NCI-H2196 treated with DMSO at 0.1 percent for 48 hours (cell line): ENCODE data around the gene CCDC33.
"Not testable (repeated sequence)": the region's sequence is repeated elsewhere in the genome, so short reads cannot be mapped to it uniquely, and the experiment has no call there.

Experiments
- DNase-seq: peaks from one replicate; lab custom pipeline; 2025; ENCODE audit not compliant: unreplicated experiment; lab: John Stamatoyannopoulos, UW

The CCDC33 gene

DNA sequence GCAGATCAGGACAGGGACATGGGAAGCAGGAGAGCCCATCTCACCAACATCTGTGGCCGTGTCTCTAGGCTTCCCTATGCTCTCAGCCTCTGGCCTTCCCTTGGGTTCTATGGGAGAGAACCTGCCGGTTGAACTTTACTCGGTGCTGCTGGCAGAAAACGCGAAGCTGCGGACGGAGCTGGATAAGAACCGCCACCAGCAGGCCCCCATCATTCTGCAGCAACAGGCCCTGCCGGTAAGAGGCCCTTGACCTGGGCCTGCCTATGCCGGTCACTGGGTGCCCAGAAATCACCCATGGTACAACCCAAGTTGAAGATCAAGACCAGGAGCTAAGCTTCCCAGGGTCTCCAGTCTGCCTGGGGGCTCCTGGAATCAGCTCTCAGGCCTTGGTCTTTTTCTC, 96.5 kb downstream of the CCDC33 start:
- DNase-seq: no peak

DNA sequence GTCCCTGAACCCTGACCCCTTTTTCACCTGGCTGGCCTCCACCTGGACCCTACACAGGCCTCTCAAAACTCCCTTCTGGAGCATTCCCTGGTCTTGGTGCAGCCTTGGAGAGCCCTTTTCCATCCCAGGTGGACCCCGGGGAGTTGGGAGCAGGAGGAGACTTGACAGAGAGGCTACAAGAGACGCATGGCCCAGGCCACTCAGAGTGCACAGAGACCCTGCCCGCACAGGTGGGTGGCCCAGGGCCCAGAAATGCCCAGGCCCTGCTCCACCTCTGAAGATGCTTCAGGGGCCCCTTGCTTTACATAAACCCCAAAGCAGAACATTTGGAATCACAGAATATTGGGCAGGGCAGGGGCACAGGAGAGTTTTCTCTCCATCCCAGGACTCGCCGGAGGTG, 97.0 kb downstream of the CCDC33 start:
- DNase-seq: no peak

DNA sequence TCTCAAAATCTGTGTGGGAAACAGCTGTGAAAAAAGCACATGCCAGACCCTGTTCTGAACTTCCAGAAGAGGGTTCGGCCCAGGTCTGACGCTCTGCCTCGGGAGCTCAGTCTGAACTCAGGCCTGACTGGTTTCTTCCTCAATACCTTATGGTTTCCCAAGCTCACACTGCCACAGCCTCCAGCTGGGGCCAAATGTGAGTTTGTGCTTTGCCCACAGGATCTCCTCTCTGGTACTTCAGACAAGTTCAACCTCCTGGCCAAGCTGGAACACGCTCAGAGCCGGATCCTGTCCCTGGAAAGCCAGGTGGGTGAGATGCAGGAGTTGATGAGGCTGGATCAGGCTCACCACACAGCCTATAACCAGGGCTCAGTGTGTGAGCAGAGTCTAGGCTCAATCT, 97.5 kb downstream of the CCDC33 start:
- no peak for DNase-seq

DNA sequence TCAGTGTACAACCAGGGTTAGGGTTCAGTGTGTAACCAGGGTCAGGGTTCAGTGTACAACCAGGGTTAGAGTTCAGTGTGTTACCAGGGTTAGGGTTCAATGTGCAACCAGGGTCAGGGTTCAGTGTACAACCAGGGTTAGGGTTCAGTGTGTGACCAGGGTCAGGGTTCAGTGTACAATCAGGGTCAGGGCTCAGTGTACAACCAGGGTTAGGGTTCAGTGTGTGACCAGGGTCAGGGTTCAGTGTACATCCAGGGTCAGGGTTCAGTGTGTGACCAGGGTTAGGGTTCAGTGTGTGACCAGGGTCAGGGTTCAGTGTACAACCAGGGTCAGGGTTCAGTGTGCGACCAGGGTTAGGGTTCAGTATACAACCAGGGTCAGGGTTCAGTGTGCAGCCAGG, 98.0 kb downstream of the CCDC33 start:
- DNase-seq: no peak

DNA sequence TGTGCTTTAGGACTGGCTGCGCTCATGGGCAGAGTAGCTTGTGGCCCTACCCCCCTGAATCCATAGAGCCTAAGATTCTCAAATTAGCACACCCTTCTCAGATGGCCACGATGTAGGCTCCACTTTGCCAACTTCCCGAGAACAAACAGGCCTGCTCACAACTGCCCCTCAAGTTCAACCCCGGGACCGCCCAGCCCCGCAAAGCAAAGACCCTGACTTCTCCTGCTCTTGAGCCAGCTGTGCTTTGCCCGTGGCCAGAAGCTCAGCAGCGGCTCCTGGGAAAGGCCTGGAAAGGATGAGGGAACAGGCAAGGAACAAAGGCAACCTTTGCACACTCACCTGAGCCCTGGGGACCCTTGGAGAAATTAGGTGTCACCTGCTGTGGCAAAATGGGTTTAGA, 99.3 kb downstream of the CCDC33 start:
- no peak for DNase-seq

DNA sequence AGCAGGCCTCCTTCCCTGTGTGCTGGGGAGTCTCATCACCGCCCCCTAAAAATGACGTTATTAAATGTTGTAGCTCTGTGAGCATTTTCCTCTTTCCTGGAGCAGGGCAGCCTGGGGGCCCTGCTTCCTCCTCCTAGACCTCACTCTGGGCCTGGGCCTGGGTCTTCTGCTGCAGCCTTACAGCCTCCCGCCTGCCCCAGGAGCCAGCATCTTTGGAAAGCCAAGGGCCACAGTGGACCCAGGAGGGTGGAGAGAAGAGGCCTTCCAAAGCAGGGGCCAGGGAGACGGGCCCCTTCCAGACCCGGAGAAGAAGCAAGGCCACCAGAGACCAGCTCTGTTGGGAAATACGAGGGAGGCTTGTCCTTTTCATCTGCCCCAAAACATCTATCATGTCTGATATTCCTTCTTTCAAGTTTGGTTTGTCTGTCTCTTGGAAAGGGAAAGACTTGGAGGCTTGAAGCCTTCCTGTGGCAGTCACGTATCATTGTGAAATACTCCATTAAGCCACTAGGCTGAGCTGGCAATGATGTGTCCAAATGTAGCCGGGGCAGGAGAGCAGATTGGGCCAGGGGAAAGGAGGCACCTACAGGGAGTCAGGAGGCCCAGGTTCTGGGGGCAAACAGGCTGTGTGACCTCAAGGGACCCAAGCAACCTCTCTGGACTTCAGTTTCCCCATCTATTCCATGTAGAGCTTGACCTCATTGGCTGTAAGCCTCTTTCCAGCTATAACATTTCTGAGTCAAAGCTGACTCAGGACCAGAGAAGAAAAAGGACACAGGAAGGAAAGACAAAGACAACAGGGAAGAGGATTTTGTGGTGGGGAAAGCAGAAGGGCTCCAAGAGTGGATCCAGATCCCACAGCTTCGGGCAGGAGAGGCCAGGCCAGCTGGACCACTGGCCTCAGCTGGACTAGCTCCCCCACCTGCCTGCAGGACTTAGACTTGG, 100.2 kb downstream of the CCDC33 start:
- no peak for DNase-seq

DNA sequence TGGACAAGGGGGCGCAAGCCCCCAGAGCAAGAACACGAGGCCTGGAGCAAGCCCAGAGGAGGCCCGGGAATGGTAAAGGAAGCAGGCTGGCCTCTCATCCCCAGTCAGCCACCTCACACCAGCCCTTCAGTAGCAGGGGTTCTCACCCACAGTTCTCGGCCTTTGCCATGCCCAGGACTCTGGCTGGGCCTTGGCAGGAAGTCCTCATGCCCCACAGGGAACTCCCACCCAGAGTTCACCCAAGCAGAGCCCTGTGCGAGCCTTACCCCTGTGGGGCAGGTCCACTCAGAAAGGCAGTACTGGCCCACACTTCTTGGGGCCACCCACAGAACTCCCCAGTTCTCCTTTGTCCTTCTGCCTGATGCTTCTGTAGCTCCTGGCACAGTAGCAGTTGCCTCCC, 101.0 kb downstream of the CCDC33 start:
- DNase-seq: no peak

DNA sequence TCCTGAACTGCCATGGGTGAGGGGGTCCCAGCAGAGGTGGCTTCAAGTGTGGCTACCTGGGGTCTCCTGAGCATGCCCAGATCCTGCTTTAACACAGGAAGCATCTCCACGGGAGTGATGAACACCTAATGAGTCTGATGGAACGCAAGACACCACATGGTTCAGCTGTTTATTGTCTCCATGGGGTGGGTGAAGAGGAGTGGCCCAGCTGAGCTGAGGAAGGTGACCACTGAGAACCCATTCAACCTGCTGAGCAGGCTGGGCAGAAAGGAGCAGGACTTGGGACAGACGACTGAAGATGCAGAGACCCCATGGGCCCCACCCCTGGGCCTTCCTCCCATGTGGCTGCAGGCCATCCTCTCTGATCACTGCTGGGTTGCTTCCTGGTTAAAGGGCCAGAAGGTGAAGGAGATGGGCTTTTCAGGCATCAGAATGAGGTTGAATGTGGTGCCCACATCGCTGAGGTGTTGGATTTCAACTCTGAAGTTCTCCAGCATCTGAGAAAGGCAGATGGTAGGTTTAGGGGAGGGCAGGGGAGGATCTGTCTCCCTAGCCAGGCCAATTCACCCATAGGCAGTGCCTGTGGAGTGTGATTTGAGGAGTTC, 101.6 kb downstream of the CCDC33 start:
- no peak for DNase-seq

DNA sequence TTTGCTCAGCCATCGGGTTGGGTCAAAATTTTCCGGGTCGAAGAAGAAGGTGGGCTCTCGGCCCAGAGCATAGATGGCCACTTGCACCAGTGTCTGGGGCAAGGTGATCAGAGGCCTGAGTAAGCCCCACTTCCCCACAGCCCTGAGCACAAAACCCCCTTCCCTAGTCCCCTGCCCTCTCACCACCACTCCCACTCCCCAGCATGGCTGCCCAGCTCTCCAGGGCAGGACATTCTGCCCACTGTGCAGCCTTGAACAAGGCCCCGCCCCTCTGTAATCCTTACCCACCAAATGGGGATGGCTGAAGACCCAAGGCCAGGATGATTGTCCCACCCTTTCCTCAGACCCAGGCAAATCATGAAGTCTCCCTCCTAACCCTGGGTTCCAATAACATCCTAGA, 102.5 kb downstream of the CCDC33 start:
- no peak for DNase-seq

DNA sequence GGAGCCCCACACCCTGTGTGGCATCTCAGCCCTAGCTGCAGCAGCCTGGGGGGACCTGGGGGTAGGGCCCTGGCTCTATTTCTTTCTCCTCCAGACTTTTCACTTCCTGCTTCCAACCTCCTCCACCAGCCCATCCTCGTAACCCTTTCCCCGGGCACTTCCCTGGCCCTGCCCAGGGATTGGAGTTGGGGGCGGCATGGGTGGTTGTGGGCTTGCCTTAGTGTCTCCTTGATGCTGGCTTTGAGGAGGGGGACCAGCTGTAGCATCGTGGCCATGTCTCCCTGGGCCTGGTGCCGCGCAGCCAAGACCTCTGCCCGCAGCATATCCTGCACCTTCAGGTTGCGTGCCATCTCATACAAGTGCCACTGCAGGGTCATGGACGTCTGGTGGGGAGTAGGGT, 103.2 kb downstream of the CCDC33 start:
- no peak for DNase-seq

DNA sequence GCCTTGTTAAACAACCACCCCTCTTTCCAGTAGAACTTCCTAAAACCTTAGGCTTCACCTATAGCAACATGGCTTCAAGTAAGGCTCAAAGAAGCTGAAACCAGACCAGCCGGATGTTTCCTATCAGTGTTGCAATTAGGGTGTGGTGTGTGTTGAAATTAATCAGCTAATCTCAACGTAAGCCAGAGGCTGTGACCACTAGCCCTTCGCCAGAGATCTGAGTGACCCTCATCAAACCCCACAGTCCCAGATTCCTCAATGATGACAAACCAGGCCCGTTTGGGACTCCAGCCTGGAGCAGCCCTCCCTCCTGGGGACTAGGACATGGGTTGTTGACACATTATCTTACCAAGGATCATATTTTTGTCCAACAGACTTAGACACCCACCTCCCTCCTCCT, 104.0 kb downstream of the CCDC33 start:
- no peak for DNase-seq

DNA sequence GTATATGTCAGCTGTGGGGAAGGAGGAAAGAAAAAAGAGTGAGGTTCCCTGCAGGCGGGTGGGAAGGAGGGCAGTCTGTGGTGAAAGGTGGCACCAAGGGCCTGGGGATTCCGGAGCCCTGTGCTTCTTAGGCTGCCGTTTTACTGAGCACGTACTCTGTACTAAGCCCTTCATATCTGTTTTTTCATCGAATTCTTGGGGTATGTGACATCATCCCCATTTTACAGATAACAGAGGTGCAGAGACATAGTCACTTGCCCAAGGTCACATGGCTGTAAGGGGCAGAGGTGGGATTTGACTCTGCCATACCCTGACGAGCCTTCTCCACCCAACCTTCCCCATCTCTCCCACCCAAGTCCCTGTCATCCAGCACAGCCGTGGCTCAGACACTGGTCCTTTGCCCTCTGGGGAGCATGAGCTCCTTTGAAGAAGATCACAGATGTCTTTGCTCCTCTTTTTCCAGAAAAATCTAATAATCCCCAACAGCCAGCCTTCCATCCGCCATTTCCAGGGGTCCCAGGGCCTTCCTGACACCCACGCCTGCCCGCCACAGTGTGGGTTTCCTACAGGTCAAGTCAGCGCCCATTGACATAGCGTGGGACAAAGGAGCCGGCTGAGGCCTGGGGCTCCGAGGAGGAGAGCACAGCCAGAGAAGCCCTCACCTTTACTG, 107.1 kb downstream of the CCDC33 start:
- DNase-seq: no peak

DNA sequence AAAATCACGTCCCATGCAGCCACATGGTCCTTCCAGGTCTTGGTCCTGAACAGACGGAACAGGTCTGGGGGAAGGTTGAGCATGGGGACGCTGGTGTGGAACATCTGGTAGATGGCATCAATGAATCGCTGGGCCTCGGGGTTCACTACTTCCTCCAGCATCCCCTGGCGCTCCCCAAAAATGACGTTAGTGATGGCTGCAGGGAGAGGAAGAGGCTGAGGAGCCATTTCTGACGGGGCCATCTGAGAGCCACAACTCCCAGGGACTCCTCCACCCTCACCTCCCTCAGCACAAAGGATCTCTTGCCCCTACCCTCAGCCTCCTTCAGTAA, 107.6 kb downstream of the CCDC33 start:
- no peak for DNase-seq

DNA sequence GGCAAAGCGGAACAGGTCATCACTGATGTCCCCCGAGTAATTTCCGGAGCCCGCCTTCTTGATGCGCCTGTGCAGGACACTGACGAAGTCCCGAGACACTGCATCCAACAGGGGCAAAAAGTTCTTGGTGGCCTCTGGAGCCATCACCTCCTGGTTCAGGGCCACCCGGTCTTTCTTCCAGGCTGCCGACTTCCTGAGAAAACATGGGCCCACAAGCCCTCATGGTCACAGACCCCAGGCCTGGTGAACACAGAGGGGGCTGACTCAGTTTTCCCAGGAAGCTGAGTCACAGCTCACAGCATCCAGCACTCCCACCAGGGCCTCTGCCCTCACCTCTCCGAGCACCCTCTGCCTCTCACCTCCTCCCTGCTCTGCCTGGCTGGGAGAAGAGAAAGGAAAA, 108.9 kb downstream of the CCDC33 start:
- DNase-seq: no peak

DNA sequence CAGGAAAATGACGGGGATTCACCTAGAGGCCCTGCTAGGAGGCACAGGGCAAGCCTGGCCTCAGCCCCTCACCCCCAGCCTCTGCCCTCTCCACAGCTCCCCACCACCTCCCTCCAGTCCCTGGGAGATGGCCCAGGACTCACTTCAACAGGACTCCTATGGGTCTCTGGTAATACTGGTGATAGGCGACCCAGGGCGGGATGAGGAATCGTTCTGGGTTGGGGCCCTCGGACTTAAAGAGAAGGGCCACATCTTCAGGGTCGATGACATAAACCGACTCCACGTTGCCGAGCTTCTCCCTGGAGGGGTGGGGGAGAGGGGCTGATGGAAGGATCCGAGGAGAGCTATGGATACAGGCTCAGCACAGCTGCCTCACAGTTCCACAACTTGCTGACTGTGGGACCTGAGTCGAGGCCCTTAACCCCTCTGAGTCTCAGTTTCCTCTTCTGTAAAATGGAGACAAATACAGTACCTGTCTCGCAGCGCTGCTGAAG, 111.7 kb downstream of the CCDC33 start:
- DNase-seq: no peak

DNA sequence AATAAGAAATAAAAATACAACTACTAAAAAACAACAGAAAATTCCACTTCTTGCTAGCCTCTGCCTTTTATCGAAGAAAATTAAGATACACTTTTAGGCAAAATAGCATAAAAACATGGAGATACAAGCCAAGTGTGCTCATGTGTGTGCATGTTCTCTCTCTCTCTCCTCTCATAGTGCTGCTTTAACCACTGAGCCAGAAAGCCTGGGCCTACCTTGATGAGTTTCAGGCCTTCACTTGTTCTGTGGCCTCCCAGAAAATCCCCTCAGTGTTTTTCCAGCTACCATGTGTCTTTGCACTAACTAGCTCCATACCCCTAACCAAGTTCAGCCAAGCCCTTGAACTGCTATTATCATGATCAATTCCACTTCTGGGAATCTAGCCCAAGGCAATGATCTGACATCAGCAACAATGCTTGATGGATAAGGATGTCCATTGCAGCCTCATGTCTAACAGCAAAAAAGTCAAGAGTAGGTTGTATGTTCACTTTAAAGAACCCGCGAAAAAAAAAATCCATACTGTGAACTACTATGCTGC, 113.2 kb downstream of the CCDC33 start:
- no peak for DNase-seq

DNA sequence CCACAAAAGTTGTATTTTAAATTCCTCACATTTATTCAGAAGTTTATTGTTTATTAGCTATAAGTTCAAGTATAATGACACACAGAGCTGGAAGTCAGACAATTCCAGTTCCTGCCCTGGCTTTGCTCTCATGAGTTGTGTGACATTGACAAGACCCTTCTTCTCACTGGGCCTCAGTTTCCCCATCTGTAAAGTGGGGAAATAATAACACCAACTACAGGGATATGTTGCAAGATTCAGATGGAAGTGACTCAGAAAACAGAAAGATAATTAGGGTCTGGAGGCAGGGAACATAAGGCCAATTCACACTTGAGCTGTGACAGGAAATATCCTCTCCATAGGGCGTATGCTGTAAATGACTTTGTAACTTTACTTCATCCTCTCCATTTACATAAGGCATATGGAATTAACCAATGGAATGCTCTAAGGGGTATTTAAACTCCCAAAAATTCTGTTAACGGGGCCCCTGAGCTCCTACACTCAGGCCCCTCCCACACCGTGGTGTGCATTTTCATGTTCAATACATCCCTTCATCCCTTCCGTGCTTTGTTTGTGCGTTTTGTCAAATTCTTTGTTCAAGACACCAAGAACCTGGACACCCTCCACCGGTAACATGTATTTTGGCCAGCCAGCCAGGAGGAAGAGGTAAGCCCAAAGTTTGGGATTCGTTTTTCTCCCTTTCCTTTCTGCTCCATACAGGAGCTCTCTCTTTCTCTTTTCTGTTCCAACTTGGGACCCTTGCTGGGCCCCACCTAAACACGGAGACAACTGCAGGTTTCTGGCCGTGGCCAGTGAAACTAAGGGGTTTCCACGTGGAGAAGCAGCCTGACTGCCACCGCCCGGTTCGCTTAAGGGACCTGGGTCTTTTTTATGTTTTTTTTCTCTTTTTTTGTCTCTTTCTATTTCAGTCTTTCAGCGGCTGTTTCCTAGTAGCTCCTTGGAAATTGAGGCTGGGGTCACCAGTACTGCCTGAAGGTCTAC, 114.5 kb downstream of the CCDC33 start:
- DNase-seq: no peak

DNA sequence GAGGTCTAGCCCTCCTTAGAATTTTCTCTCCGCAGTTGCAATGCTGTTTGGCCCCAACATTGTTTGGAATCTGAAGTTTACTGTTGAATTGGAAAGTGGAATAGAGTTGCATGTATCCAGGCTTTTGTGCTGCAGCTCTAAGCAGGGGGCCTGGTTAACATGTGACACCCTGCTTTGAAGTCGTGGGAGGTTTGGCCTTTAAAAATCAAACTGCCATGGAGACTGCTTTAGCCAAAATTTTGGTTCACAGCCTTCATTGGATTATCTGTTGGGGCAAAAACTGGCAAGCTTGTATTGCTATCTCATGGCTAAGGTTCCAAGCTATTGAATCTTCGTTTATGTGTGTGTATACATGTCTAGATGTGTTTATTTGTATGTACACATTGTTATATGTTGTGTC, 115.5 kb downstream of the CCDC33 start:
- no peak for DNase-seq

DNA sequence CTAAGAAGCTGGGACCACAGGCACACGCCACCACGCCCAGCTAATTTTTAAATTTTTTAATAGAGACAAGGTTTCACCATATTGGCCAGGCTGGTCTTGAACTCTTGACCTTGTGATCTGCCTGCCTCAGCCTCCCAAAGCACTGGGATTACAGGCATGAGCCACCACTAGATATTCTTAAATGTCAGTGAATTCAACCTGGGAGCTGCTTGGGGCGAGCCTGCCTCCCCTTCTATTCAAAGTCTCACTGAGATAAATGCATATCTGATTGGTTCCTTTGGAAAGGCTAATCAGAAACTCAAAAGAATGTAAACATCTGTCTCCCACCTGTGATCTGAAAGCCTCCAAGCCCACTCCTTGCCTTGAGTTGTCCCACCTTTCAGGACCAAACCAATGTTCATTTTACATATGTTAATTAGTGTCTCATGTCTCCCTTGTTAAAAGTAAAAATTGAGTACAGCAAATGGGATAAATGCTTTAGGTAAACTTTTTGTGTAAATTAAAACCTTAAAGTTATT, 116.3 kb downstream of the CCDC33 start:
- no peak for DNase-seq

DNA sequence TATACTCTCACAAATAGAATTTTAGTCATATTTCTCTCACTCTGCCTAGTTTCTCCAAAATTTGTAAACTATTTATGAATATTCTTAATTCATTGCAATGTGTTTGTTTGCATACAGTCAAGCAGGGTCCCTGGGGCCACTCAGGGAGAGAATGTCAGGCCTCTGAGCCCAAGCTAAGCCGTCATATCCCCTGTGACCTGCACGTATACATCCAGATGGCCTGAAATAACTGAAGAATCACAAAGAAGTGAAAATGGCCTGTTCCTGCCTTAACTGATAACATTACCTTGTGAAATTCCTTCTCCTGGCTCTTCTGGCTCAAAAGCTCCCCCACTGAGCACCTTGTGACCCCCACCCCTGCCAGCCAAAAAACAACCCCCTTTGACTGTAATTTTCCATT, 117.9 kb downstream of the CCDC33 start:
- not testable (repeated sequence) for DNase-seq
